Measurements from ENCODE around the gene IZUMO4.

GRCh38 chr19:2077833-2078619 is 18.7 kb upstream of the IZUMO4 start:
- TF ChIP-seq CTCF (IDR thresholded peaks at IDR 0.05): no peak
- no peak for TF ChIP-seq EP300 (IDR thresholded peaks at IDR 0.05)
- no peak for TF ChIP-seq POLR2A (IDR thresholded peaks at IDR 0.05)
- TF ChIP-seq POLR2AphosphoS5 (IDR thresholded peaks at IDR 0.05): no peak
